K562 (cell line): Measurements from ENCODE around the gene MEIOB. TPM values are rescaled to one million over a fixed set of nuclear protein-coding genes. Genes with fewer than 3 reads are reported as not detected.

Experiments used
- ATAC-seq: fragments of 200-7000 bp; cut with Tn5 transposase; 3 replicates; pipeline ENCODE4 v1.9.1; 2020; ENCODE audit warnings: moderate library complexity
- BruUV-seq: library from RNA; stranded (reverse); fragments of 400-500 nt; replicated peaks from 2 replicates; lab custom pipeline; 2021; lab: Mats Ljungman, UMichigan
- CTCF ChIA-PET: fragments of 300-600 bp; formaldehyde crosslinking; extraction: SDS; loops from one replicate; lab custom pipeline; 2021; ENCODE audit warnings: low intra/inter-chr PET ratio; lab: Yijun Ruan, JAX
- POLR2A ChIA-PET: fragments of 300-600, 350-650 bp; sonication (Branson Sonifier 250); formaldehyde crosslinking; extraction: SDS; loops from one replicate; lab custom pipeline; 2021; ENCODE audit warnings: antibody characterized with exemption, inconsistent platforms; lab: Yijun Ruan, JAX
- DNase-seq, 4 experiments: peaks; one replicate each; pipeline versions ENCODE4 v3.0.0 to v3.0.0-alpha.2; 2011 to 2018; ENCODE audit warnings: low spot score in 3 of 4, mixed read lengths in 3 of 4; ENCODE audit errors: extremely low read depth in 1 of 4
- FAIRE-seq: peaks from 2 replicates; lab custom pipeline; 2011; peaks lifted over from hg19 to GRCh38; lab: Jason Lieb, UNC
- H2AFZ ChIP-seq: 2 replicates; pipeline ENCODE4 v1.6.0; 2011; ENCODE audit warnings: low read depth, low read length, control low read depth, inconsistent platforms
- H3K27ac ChIP-seq: fragments of 200-600 bp; 3 replicates; pipeline ENCODE4 v1.8.0; 2011; ENCODE audit warnings: low read depth, mild to moderate bottlenecking, control low read depth, inconsistent platforms, low read length, moderate library complexity, mixed read lengths; ENCODE audit errors: extremely low read depth
- H3K27me3 ChIP-seq, 2 experiments: fragments of 300-600 bp in 1 of 2; 2 replicates in 1 of 2; 3 replicates in 1 of 2; pipeline versions ENCODE4 v1.6.0 to v1.8.0; 2011; ENCODE audit warnings: inconsistent platforms in 2 of 2, low read length in 2 of 2, mild to moderate bottlenecking in 1 of 2, mixed read lengths in 1 of 2, moderate library complexity in 1 of 2; ENCODE audit not compliant: control insufficient read depth in 2 of 2, insufficient read depth in 2 of 2
- H3K36me3 ChIP-seq: fragments of 300-600 bp; 3 replicates; pipeline ENCODE4 v1.8.0; 2011; ENCODE audit warnings: mild to moderate bottlenecking, low read length, inconsistent platforms; ENCODE audit not compliant: control insufficient read depth, insufficient read depth
- H3K4me1 ChIP-seq, 2 experiments: fragments of 200-600 bp in 1 of 2; replicated peaks in 1 of 2; 2 replicates in 1 of 2; 3 replicates in 1 of 2; pipeline versions ENCODE4 v1.5.1 to v1.8.0; 2011; ENCODE audit warnings: inconsistent platforms in 2 of 2, low read length in 2 of 2, mild to moderate bottlenecking in 1 of 2, mixed read lengths in 1 of 2, moderate library complexity in 1 of 2; ENCODE audit not compliant: control insufficient read depth in 2 of 2, insufficient read depth in 2 of 2
- H3K4me2 ChIP-seq: 2 replicates; pipeline ENCODE4 v1.6.1; 2011; ENCODE audit warnings: low read length, control low read depth, inconsistent platforms, mixed read lengths; ENCODE audit not compliant: insufficient read depth
- H3K4me3 ChIP-seq: fragments of 200-600 bp; sonication (generic), shearing (Covaris generic); 2 replicates; pipeline ENCODE4 v1.5.1; 2016; ENCODE audit warnings: control low read depth, inconsistent platforms
- H3K79me2 ChIP-seq: fragments of 200-600 bp; 3 replicates; pipeline ENCODE4 v1.8.0; 2011; ENCODE audit warnings: low read length, inconsistent platforms; ENCODE audit not compliant: control insufficient read depth, insufficient read depth
- H3K9ac ChIP-seq, 2 experiments: 2 replicates each; pipeline versions ENCODE4 v1.6.0 to v1.6.1; 2011; ENCODE audit warnings: low read depth in 2 of 2, low read length in 2 of 2, control low read depth in 1 of 2, inconsistent platforms in 1 of 2, mild to moderate bottlenecking in 1 of 2, mixed read lengths in 1 of 2; ENCODE audit not compliant: insufficient read depth in 1 of 2
- H3K9me1 ChIP-seq: one replicate; pipeline ENCODE4 v1.6.0; 2011; ENCODE audit warnings: inconsistent platforms, mild to moderate bottlenecking, low read length, moderate library complexity; ENCODE audit not compliant: control insufficient read depth, insufficient read depth
- H3K9me3 ChIP-seq: replicated peaks from 2 replicates; pipeline ENCODE4 v1.5.1; 2011; ENCODE audit warnings: low read depth, low read length, inconsistent platforms; ENCODE audit not compliant: control insufficient read depth, insufficient read depth
- H4K20me1 ChIP-seq: replicated peaks from 2 replicates; pipeline ENCODE4 v1.6.1; 2011; ENCODE audit warnings: low read length, inconsistent platforms, mixed read lengths; ENCODE audit not compliant: control insufficient read depth, insufficient read depth
- BRF1 ChIP-seq: IDR thresholded peaks from 3 replicates; pipeline ENCODE4 v1.6.1; 2011; ENCODE audit warnings: borderline replicate concordance, mild to moderate bottlenecking; ENCODE audit not compliant: insufficient read length; ENCODE audit errors: extremely low read depth
- EWSR1 ChIP-seq: fragments of 450-650 bp; IDR thresholded peaks from 2 replicates; pipeline ENCODE4 v1.6.1; 2018; ENCODE audit warnings: borderline replicate concordance, mild to moderate bottlenecking, low read depth, moderate library complexity; ENCODE audit not compliant: partially characterized antibody
- EZH2 ChIP-seq: IDR thresholded peaks from 2 replicates; pipeline ENCODE4 v1.6.1; 2012; ENCODE audit warnings: low read depth, mild to moderate bottlenecking, inconsistent platforms, low read length, borderline replicate concordance
- POLR2G ChIP-seq: fragments of 200-400 bp; formaldehyde crosslinking; IDR thresholded peaks from 2 replicates; pipeline ENCODE4 v1.6.1; 2017; ENCODE audit warnings: low read depth, mild to moderate bottlenecking, antibody characterized with exemption, low read length, moderate library complexity
- PREB ChIP-seq: sonication (generic); formaldehyde crosslinking; IDR thresholded peaks from 2 replicates; pipeline ENCODE4 v1.8.1; 2023; ENCODE audit warnings: mild to moderate bottlenecking, missing genetic modification reagents
- WGBS: fragments of 100-300 bp; shearing (Covaris generic); methylation state at CpG from one replicate; pipeline ENCODE4 v1.1.6; 2016; ENCODE audit warnings: low coverage, mixed read lengths; ENCODE audit not compliant: insufficient coverage; ENCODE audit errors: missing lambda C conversion rate; 5-methylcytosine and 5-hydroxymethylcytosine counted together
- in situ Hi-C: fragments of 300-500 bp; cut with MboI; formaldehyde crosslinking; loops from 4 replicates; pipeline ENCODE4 v1.15.0; 2018; ENCODE audit warnings: inconsistent platforms, mixed read lengths
- intact Hi-C: fragments of 100-400 bp; cut with micrococcal nuclease; formaldehyde crosslinking; loops from 2 replicates; pipeline ENCODE4 v1.14.2; 2022
- polyA plus RNA-seq, 8 experiments: library from polyadenylated mRNA; depleted of rRNA in 4 of 8; stranded (reverse) in 5 of 8; unstranded in 3 of 8; fragments of >200 nt; fragmentation: Nextera tagmentation in 2 of 8; fragmentation: Illumina TruSeq in 1 of 8; extraction: Ambion mirVana in 2 of 8; extraction: Trizol in 1 of 8; gene quantifications; 2 replicates each; pipeline versions ENCODE4 v1.2.1 to v1.2.3, GENCODE V29; 2011 to 2014; ENCODE audit warnings: inconsistent platforms in 1 of 8, missing spikeins in 1 of 8
- total RNA-seq, 7 experiments: library from RNA; depleted of rRNA in 6 of 7; stranded (reverse); fragments of >200 nt in 6 of 7; fragmentation: Illumina TruSeq in 2 of 7; extraction: Trizol in 2 of 7; gene quantifications; 2 replicates each; pipeline versions ENCODE4 v1.2.1 to v1.2.3, GENCODE V29; 2011 to 2021; ENCODE audit warnings: low replicate concordance in 1 of 7

MEIOB gene
- total and polyA plus RNA-seq, 9 of the 15 experiments (the other 6 are each of a cell fraction or from before 2014, with no cell fraction given), result 25.4 to 203 (median 97.6) TPM

- ATAC-seq, result no peak
- POLR2A ChIA-PET, result interaction anchor here (1.3 to 1.6 kb wide), 2 partner anchors 8 to 11 kb away, joined by 7 to 8 read pairs; partner anchors contain the start of genes NUBP2 and SPSB3
- intact Hi-C loops, result no loop called here
Measured at GRCh38 chr16:1790611-1791255, 81.2 kb downstream of the MEIOB start.

More at GRCh38 chr16:1790611-1791255, 81.2 kb downstream of the MEIOB start:
- peaks cover 0 to 75% of the 10 kb centered on the region in 2 experiments; a peak in 2 of 5 replicates for H3K4me1 ChIP-seq
- FAIRE-seq (no peak), DNase-seq (no peak)
- H3K9me1 ChIP-seq, result no peaks in the 10 kb centered on the region
- in situ Hi-C loops, result no loop called here
- CTCF ChIA-PET, result no interaction called here
- BruUV-seq, result no TSS peak
- H3K36me3 ChIP-seq, result peaks cover 45% of the 10 kb centered on the region; the same call in 1 of the 3 replicates
- H3K4me3 ChIP-seq, result no peak overlapping the region
- no peak overlapping the region for H3K9ac ChIP-seq
- H3K27me3 ChIP-seq, result no peaks in the 10 kb centered on the region
- TF ChIP-seq POLR2G (peak; percentile 57), EWSR1 (no peak), EZH2 (no peak), PREB (CRISPR knock-in tag) (no peak), BRF1 (no peak)
- WGBS, result 98% methylated on average over 29 of the region's 44 CpGs
- no peak overlapping the region for H3K27ac ChIP-seq
- H2AFZ ChIP-seq, result no peak overlapping the region
- H4K20me1 ChIP-seq, result no peaks in the 10 kb centered on the region; the same call in 1 of the 2 replicates
- H3K4me2 ChIP-seq, result no peak overlapping the region
- H3K79me2 ChIP-seq, result peaks cover 15% of the 10 kb centered on the region
- no peaks in the 10 kb centered on the region for H3K9me3 ChIP-seq
